Stomach smooth muscle (tissue), 2 donors: ENCODE measurements around the gene CLK2.
"Not testable (repeated sequence)": the region's sequence is repeated elsewhere in the genome, so short reads cannot be mapped to it uniquely, and the experiment has no call there.

Experiments used
- H3K27ac ChIP-seq: one replicate; pipeline ENCODE4 v1.7.0; 2013; ENCODE audit warnings: mild to moderate bottlenecking, low read length, inconsistent platforms
- H3K27me3 ChIP-seq, 2 donors: one replicate each; pipeline ENCODE4 v1.7.0; 2013; ENCODE audit warnings: low read length in 2 of 2; ENCODE audit not compliant: insufficient read depth in 2 of 2, control insufficient read depth in 1 of 2
- H3K36me3 ChIP-seq, 2 donors: one replicate each; pipeline ENCODE4 v1.7.0; 2013; ENCODE audit warnings: low read length in 2 of 2; ENCODE audit not compliant: control insufficient read depth in 2 of 2, insufficient read depth in 2 of 2
- H3K4me1 ChIP-seq: one replicate; pipeline ENCODE4 v1.7.0; 2013; ENCODE audit warnings: low read length; ENCODE audit not compliant: control insufficient read depth, insufficient read depth
- H3K4me3 ChIP-seq, 2 donors: one replicate each; pipeline ENCODE4 v1.7.0; 2013; ENCODE audit warnings: low read length in 2 of 2
- H3K9ac ChIP-seq, 2 donors: one replicate each; pipeline ENCODE4 v1.7.0; 2013; ENCODE audit warnings: low read length in 2 of 2, mild to moderate bottlenecking in 1 of 2
- H3K9me3 ChIP-seq, 2 donors: one replicate each; pipeline ENCODE4 v1.7.0; 2013; ENCODE audit warnings: low read length in 2 of 2; ENCODE audit not compliant: control insufficient read depth in 2 of 2
- donor health status: healthy.
- donor health status: Pancreatic carcinoma.

CLK2 gene

GRCh38 chr1:155295942-155296267, 22.6 kb upstream of the CLK2 start:
- no peaks in the 10 kb centered on the region for H3K9me3 ChIP-seq
- no peak overlapping the region for H3K27ac ChIP-seq
- H3K9ac ChIP-seq = no peak overlapping the region
- H3K4me3 ChIP-seq = no peak overlapping the region
- no peaks in the 10 kb centered on the region for H3K36me3 ChIP-seq
- no peaks in the 10 kb centered on the region for H3K4me1 ChIP-seq
- H3K27me3 ChIP-seq = peaks cover 18 to 27% of the 10 kb centered on the region in 2 donors

DNA sequence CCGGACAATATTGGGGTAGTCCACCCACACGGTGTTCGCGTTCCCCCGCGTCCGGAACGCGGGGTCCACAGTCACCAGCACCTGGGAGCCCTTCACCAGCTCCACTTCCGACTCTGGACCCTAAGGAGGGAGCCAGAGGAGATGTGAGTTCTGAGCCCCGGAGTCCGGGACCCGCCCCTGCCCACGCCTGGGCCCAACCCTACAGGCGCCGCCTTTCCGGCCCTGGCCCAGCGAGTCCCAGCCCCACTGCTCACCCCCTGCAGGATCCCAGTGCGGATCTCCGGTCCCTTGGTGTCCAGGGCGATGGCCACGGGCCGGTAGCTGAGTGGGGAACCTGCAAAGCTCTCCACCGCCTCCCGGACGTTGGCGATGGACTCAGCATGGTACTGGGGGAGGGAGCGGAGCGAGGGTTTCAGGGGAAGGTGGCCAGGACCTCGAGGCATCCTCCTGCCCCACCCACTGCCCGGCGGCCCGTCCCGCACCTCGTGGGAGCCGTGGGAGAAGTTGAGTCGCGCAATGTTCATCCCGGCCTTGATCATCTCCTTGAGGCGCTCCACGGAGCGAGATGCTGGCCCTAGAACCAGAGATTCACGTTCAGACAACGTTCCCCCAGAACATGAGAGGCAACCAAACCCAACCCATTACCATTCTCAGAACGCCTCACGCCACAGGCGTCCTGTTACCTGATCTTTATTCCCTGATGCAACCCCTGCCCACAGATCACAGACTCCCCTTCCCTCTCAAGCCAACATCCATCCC, 22.1 kb upstream of the CLK2 start:
- H3K4me1 ChIP-seq = no peaks in the 10 kb centered on the region
- no peak overlapping the region for H3K9ac ChIP-seq
- H3K27ac ChIP-seq = no peak overlapping the region
- no peaks in the 10 kb centered on the region for H3K9me3 ChIP-seq
- H3K4me3 ChIP-seq = no peak overlapping the region
- H3K36me3 ChIP-seq = no peaks in the 10 kb centered on the region
- peaks cover 18 to 27% of the 10 kb centered on the region in 2 donors for H3K27me3 ChIP-seq

DNA sequence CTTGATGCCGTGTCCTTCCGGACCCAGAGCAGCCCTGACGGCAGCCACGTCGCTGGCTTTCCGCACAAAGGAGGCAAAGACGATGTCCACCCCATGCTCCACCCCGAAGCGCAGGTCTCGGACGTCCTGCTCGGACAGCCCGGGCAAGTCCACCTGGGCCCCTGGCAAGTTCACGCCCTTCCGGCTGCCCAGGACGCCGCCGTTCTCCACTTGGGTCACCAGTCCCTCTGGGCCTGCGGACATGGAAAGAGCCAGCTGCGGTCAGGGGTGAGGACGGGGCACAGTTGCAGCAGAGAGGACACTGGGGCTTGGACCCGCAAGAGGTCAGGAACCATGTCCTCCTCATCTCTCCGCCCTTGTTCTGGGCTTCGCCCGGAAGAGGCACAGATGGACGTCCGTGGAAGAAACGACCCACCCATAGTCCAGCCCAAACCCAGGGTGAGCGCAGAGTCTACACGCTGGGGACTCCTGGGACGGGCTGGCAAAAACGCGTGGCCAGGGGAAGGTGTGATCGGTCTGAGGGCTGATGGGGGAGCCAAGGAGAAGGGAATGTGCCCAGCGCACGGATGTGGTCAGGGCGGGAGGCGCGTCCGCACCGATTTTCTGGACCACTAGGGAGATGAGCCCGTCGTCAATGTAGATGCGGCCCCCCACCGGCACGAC, 21.3 kb upstream of the CLK2 start:
- Histone ChIP-seq H3K36me3 (no peaks in the 10 kb centered on the region), H3K9ac (no peak overlapping the region), H3K4me1 (no peaks in the 10 kb centered on the region), H3K9me3 (no peaks in the 10 kb centered on the region), H3K27me3 (peaks cover 18 to 27% of the 10 kb centered on the region in 2 donors), H3K27ac (no peak overlapping the region), H3K4me3 (no peak overlapping the region)

GRCh38 chr1:155293086-155293749, 19.9 kb upstream of the CLK2 start:
- Histone ChIP-seq H3K9ac (no peak overlapping the region), H3K4me1 (no peaks in the 10 kb centered on the region), H3K36me3 (no peaks in the 10 kb centered on the region), H3K27ac (no peak overlapping the region), H3K27me3 (peaks cover 18 to 27% of the 10 kb centered on the region in 2 donors), H3K4me3 (no peak overlapping the region), H3K9me3 (no peaks in the 10 kb centered on the region)

- not testable (repeated sequence) for H3K9me3 ChIP-seq, H3K4me3 ChIP-seq, H3K27ac ChIP-seq, H3K36me3 ChIP-seq, H3K4me1 ChIP-seq, H3K9ac ChIP-seq
- H3K27me3 ChIP-seq = peaks cover 18% of the 10 kb centered on the region in 2 donors
Observed at GRCh38 chr1:155291006-155291405, 17.7 kb upstream of the CLK2 start.

DNA sequence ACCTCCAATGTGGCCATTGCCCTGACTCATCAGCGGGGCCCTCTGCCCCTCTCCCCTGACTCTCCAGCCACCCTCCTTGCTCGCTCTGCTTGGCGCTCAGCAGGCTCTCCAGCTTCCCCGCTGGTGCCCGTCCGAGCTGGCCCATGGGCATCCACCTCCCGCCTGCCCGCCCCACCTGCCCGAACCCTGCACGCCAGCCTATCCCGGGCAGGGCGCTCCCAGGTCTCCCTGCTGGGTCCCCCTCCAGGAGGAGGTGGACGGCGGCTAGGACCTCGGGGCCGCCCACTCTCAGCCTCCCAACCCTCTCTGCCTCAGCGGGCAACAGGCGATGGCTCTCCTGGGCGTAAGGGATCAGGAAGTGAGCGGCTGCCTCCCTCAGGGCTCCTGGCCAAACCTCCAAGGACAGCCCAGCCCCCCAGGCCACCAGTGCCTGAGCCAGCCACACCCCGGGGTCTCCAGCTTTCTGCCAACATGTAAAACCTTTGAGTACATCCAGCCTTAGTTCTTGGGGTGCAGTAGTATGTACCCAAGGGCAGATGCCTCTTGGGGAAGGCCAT, 14.8 kb upstream of the CLK2 start:
- no peaks in the 10 kb centered on the region for H3K4me1 ChIP-seq
- no peaks in the 10 kb centered on the region for H3K9me3 ChIP-seq
- no peaks in the 10 kb centered on the region for H3K36me3 ChIP-seq

DNA sequence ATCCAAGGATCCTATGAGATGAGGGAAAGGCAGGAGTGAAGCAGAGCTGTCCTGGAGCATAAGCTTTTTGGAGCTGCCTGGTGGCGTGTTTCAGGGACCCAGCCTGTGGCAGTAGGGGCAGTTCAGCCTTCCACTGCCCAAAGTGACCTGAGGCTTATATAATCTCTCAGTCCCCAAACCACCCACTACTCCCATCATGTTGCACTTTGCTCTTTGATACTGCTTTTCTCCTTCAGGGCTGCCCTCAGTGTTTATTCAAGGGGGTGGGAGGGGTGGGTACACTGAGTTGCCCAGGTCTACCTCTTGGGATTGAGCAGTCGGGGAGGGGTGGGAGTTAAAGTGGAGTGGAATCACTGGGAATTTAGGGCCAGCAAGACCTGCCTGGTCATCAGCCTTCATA, 13.2 kb upstream of the CLK2 start:
- H3K27me3 ChIP-seq = no peaks in the 10 kb centered on the region
- no peak overlapping the region for H3K27ac ChIP-seq
- H3K4me3 ChIP-seq = no peak overlapping the region
- H3K9me3 ChIP-seq = no peaks in the 10 kb centered on the region
- H3K4me1 ChIP-seq = no peaks in the 10 kb centered on the region
- no peaks in the 10 kb centered on the region for H3K36me3 ChIP-seq
- H3K9ac ChIP-seq = no peak overlapping the region

More for the DNA sequence above, 14.8 kb upstream of the CLK2 start:
- H3K27me3 ChIP-seq = no peaks in the 10 kb centered on the region
- no peak overlapping the region for H3K4me3 ChIP-seq
- no peak overlapping the region for H3K27ac ChIP-seq
- H3K9ac ChIP-seq = no peak overlapping the region

DNA sequence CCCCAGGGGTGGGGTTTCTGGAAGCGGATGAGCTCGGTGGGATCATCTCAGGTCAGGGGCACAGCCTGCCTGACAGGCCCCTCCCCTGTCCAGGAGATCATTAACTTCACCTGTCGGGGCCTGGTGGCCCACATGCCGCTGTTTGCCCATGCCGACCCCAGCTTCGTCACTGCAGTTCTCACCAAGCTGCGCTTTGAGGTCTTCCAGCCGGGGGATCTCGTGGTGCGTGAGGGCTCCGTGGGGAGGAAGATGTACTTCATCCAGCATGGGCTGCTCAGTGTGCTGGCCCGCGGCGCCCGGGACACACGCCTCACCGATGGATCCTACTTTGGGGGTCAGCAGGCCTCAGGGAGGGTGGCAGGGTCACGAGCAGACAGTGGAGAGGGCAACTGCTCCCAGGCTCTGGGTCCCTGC, 12.3 kb upstream of the CLK2 start:
- Histone ChIP-seq H3K4me3 (no peak overlapping the region), H3K9ac (no peak overlapping the region), H3K36me3 (no peaks in the 10 kb centered on the region), H3K9me3 (no peaks in the 10 kb centered on the region), H3K27ac (no peak overlapping the region), H3K27me3 (no peaks in the 10 kb centered on the region), H3K4me1 (no peaks in the 10 kb centered on the region)

- H3K27me3 ChIP-seq = no peaks in the 10 kb centered on the region
- H3K4me1 ChIP-seq = no peaks in the 10 kb centered on the region
- no peak overlapping the region for H3K27ac ChIP-seq
Observed at GRCh38 chr1:155285063-155285462, 11.8 kb upstream of the CLK2 start.

GRCh38 chr1:155284476-155284875, 11.2 kb upstream of the CLK2 start:
- H3K4me1 ChIP-seq = no peaks in the 10 kb centered on the region
- no peaks in the 10 kb centered on the region for H3K36me3 ChIP-seq
- H3K4me3 ChIP-seq = no peak overlapping the region
- no peaks in the 10 kb centered on the region for H3K27me3 ChIP-seq
- no peak overlapping the region for H3K27ac ChIP-seq
- H3K9me3 ChIP-seq = no peaks in the 10 kb centered on the region
- H3K9ac ChIP-seq = no peak overlapping the region

More at GRCh38 chr1:155285063-155285462, 11.8 kb upstream of the CLK2 start:
- no peaks in the 10 kb centered on the region for H3K36me3 ChIP-seq
- no peak overlapping the region for H3K4me3 ChIP-seq
- H3K9ac ChIP-seq = no peak overlapping the region
- no peaks in the 10 kb centered on the region for H3K9me3 ChIP-seq
